H1 (cell line): ENCODE measurements around the gene ACO1. TPM values are rescaled to one million over a fixed set of nuclear protein-coding genes. Genes with fewer than 3 reads are reported as not detected.

Experiments
- CTCF ChIA-PET: fragments of 300-600 bp; sonication (Branson Sonifier 250); formaldehyde crosslinking; loops from one replicate; lab custom pipeline; 2021; ENCODE audit not compliant: partially characterized antibody; lab: Charles Lee
- POLR2A ChIA-PET: fragments of 300-600 bp; sonication (Branson Sonifier 250); formaldehyde crosslinking; loops from one replicate; lab custom pipeline; 2021; ENCODE audit warnings: inconsistent platforms; ENCODE audit not compliant: partially characterized antibody; lab: Charles Lee
- DNase-seq, 2 experiments: peaks; one replicate each; pipeline versions ENCODE4 v3.0.0 to v3.0.0-alpha.2; 2010 to 2022; ENCODE audit warnings: low spot score in 2 of 2, low read depth in 1 of 2, mixed read lengths in 1 of 2
- FAIRE-seq: peaks from 2 replicates; lab custom pipeline; 2011; peaks lifted over from hg19 to GRCh38; lab: Jason Lieb, UNC
- H2AFZ ChIP-seq: 2 replicates; pipeline ENCODE4 v1.8.1; 2012; ENCODE audit warnings: low read length, inconsistent platforms
- H2AK5ac ChIP-seq: 2 replicates; pipeline ENCODE4 v1.6.1; 2013; ENCODE audit warnings: low read depth, low read length
- H2BK120ac ChIP-seq: replicated peaks from 2 replicates; pipeline ENCODE3; 2013; ENCODE audit warnings: low read depth, low read length, inconsistent platforms
- H2BK12ac ChIP-seq: 2 replicates; pipeline ENCODE4 v1.6.1; 2013; ENCODE audit warnings: low read depth, low read length
- H2BK15ac ChIP-seq: 2 replicates; pipeline ENCODE4 v1.6.1; 2013; ENCODE audit warnings: low read length
- H2BK20ac ChIP-seq: 2 replicates; pipeline ENCODE4 v1.6.1; 2013; ENCODE audit warnings: low read length
- H2BK5ac ChIP-seq: 2 replicates; pipeline ENCODE4 v1.6.1; 2013; ENCODE audit warnings: low read depth, low read length
- H3K14ac ChIP-seq: 2 replicates; pipeline ENCODE4 v1.6.1; 2013; ENCODE audit warnings: inconsistent platforms; ENCODE audit not compliant: insufficient read length
- H3K18ac ChIP-seq: 2 replicates; pipeline ENCODE4 v1.6.1; 2013; ENCODE audit warnings: low read length; ENCODE audit errors: extremely low read depth
- H3K23ac ChIP-seq: 2 replicates; pipeline ENCODE4 v1.6.1; 2013; ENCODE audit warnings: inconsistent platforms; ENCODE audit not compliant: insufficient read length
- H3K23me2 ChIP-seq: 2 replicates; pipeline ENCODE4 v1.6.1; 2013; ENCODE audit warnings: low read depth, low read length
- H3K27ac ChIP-seq: 2 replicates; pipeline ENCODE4 v1.6.1; 2011; ENCODE audit warnings: low read depth, low read length, inconsistent platforms
- H3K27me3 ChIP-seq, 4 experiments: replicated peaks in 1 of 4; 1 replicate in 1 of 4; 2 replicates in 3 of 4; pipeline versions ENCODE4 v1.6.1 to v1.8.1; 2011 to 2013; ENCODE audit warnings: low read length in 3 of 4, mild to moderate bottlenecking in 3 of 4, inconsistent platforms in 2 of 4, mixed read lengths in 2 of 4, moderate library complexity in 1 of 4; ENCODE audit not compliant: control insufficient read depth in 3 of 4, insufficient read depth in 3 of 4; ENCODE audit errors: extremely low read depth in 1 of 4
- H3K36me3 ChIP-seq, 4 experiments: 2 replicates each; pipeline versions ENCODE4 v1.6.1 to v1.8.1; 2011 to 2013; ENCODE audit warnings: mild to moderate bottlenecking in 4 of 4, low read length in 3 of 4, moderate library complexity in 2 of 4, control low read depth in 1 of 4, inconsistent platforms in 1 of 4; ENCODE audit not compliant: insufficient read depth in 4 of 4, control insufficient read depth in 2 of 4
- H3K4ac ChIP-seq: replicated peaks from 2 replicates; pipeline ENCODE3; 2013; ENCODE audit warnings: low read length, low read depth, mixed read lengths, inconsistent platforms; ENCODE audit not compliant: insufficient read length
- H3K4me1 ChIP-seq, 4 experiments: replicated peaks in 1 of 4; 1 replicate in 1 of 4; 2 replicates in 3 of 4; pipeline versions ENCODE4 v1.6.1 to v1.8.1; 2011 to 2013; ENCODE audit warnings: low read length in 3 of 4, inconsistent platforms in 2 of 4, mixed read lengths in 1 of 4; ENCODE audit not compliant: insufficient read depth in 4 of 4, control insufficient read depth in 3 of 4
- H3K4me2 ChIP-seq, 2 experiments: 2 replicates each; pipeline versions ENCODE4 v1.6.1 to v1.8.1; 2011 to 2013; ENCODE audit warnings: low read depth in 2 of 2, low read length in 2 of 2, control low read depth in 1 of 2, inconsistent platforms in 1 of 2, mild to moderate bottlenecking in 1 of 2; ENCODE audit not compliant: insufficient read depth in 1 of 2
- H3K4me3 ChIP-seq, 4 experiments: fragments of 200-600, 300-600 bp in 1 of 4; sonication (generic), shearing (Covaris generic), sonication (Bioruptor Twin) in 1 of 4; 2 replicates each; pipeline versions ENCODE4 v1.5.1 to v1.8.1; 2011 to 2016; ENCODE audit warnings: low read length in 4 of 4, low read depth in 3 of 4, control low read depth in 2 of 4, inconsistent platforms in 2 of 4, mild to moderate bottlenecking in 2 of 4, mixed read lengths in 1 of 4, moderate library complexity in 1 of 4; ENCODE audit not compliant: insufficient read depth in 2 of 4; ENCODE audit errors: extremely low read depth in 1 of 4
- H3K56ac ChIP-seq: replicated peaks from 2 replicates; pipeline ENCODE3; 2013; ENCODE audit warnings: low read depth, mild to moderate bottlenecking, mixed read lengths, low read length, inconsistent platforms; ENCODE audit not compliant: insufficient read length
- H3K79me1 ChIP-seq: 2 replicates; pipeline ENCODE4 v1.6.1; 2013; ENCODE audit warnings: low read depth, low read length, control low read depth
- H3K79me2 ChIP-seq, 2 experiments: 2 replicates each; pipeline versions ENCODE4 v1.6.1 to v1.8.1; 2012 to 2013; ENCODE audit warnings: low read length in 2 of 2, mild to moderate bottlenecking in 2 of 2, inconsistent platforms in 1 of 2; ENCODE audit not compliant: insufficient read depth in 2 of 2, control insufficient read depth in 1 of 2
- H3K9ac ChIP-seq, 4 experiments: replicated peaks in 1 of 4; 1 replicate in 1 of 4; 2 replicates in 3 of 4; pipeline versions ENCODE4 v1.6.1 to v1.8.1; 2011 to 2013; ENCODE audit warnings: low read depth in 3 of 4, low read length in 3 of 4, control low read depth in 2 of 4, mild to moderate bottlenecking in 2 of 4, moderate library complexity in 2 of 4, inconsistent platforms in 1 of 4; ENCODE audit errors: extremely low read depth in 1 of 4
- H3K9me3 ChIP-seq, 2 experiments: 2 replicates each; pipeline versions ENCODE4 v1.6.1 to v1.8.1; 2012 to 2013; ENCODE audit warnings: mild to moderate bottlenecking in 2 of 2, moderate library complexity in 2 of 2, control low read depth in 1 of 2, inconsistent platforms in 1 of 2, low read depth in 1 of 2, low read length in 1 of 2, mixed read lengths in 1 of 2; ENCODE audit not compliant: insufficient read depth in 2 of 2
- H4K20me1 ChIP-seq, 2 experiments: replicated peaks in 1 of 2; 2 replicates each; pipeline versions ENCODE3 to v1.8.1; 2011 to 2013; ENCODE audit warnings: inconsistent platforms in 2 of 2, low read length in 2 of 2, mild to moderate bottlenecking in 1 of 2; ENCODE audit not compliant: insufficient read depth in 2 of 2, control insufficient read depth in 1 of 2
- H4K5ac ChIP-seq: 2 replicates; pipeline ENCODE4 v1.6.1; 2013; ENCODE audit warnings: low read length, low read depth, mixed read lengths, inconsistent platforms; ENCODE audit not compliant: insufficient read length
- H4K8ac ChIP-seq: 2 replicates; pipeline ENCODE4 v1.8.0; 2013; ENCODE audit warnings: mild to moderate bottlenecking, moderate library complexity, low read length, inconsistent platforms; ENCODE audit not compliant: insufficient read depth; ENCODE audit errors: extremely low read depth
- H4K91ac ChIP-seq: replicated peaks from 2 replicates; pipeline ENCODE3; 2013; ENCODE audit warnings: low read length, mixed read lengths, inconsistent platforms; ENCODE audit not compliant: insufficient read length
- ATF2 ChIP-seq: IDR thresholded peaks from 2 replicates; pipeline ENCODE4 v1.6.1; 2012; ENCODE audit warnings: low read length, inconsistent platforms
- CHD2 ChIP-seq: IDR thresholded peaks from 2 replicates; pipeline ENCODE4 v1.6.1; 2012; ENCODE audit warnings: low read length, improper control_type of control experiment
- GTF2F1 ChIP-seq: IDR thresholded peaks from 2 replicates; pipeline ENCODE4 v1.6.1; 2012; ENCODE audit warnings: low read depth, low read length, improper control_type of control experiment, borderline replicate concordance
- POLR2AphosphoS5 ChIP-seq: IDR thresholded peaks from 2 replicates; pipeline ENCODE4 v1.6.1; 2011; ENCODE audit warnings: low read depth, low read length
- SP4 ChIP-seq: IDR thresholded peaks from 2 replicates; pipeline ENCODE4 v1.6.1; 2012; ENCODE audit warnings: low read length, inconsistent platforms
- SUZ12 ChIP-seq: fragments of 200-600 bp; sonication (generic); IDR thresholded peaks from 2 replicates; pipeline ENCODE4 v1.6.1; 2012; ENCODE audit warnings: mild to moderate bottlenecking, inconsistent platforms, low read length, moderate library complexity, mixed read lengths
- TBP ChIP-seq: IDR thresholded peaks from 2 replicates; pipeline ENCODE4 v1.6.1; 2011; ENCODE audit warnings: low read depth, low read length, improper control_type of control experiment
- TEAD4 ChIP-seq: IDR thresholded peaks from 2 replicates; pipeline ENCODE4 v1.6.1; 2012; ENCODE audit warnings: low read depth, low read length, inconsistent platforms, mixed read lengths
- whole genome bisulfite sequencing, 2 experiments: shearing (Covaris generic) in 1 of 2; methylation state at CpG; one replicate each; pipeline versions ENCODE4 v1.1.6 to v1.1.7; 2013 to 2015; ENCODE audit warnings: low lambda C conversion rate in 2 of 2, mixed read lengths in 2 of 2, inconsistent platforms in 1 of 2, low coverage in 1 of 2, missing lambda C conversion rate in 1 of 2; ENCODE audit not compliant: insufficient replicate concordance in 2 of 2, insufficient coverage in 1 of 2, insufficient read length in 1 of 2; ENCODE audit errors: extremely low coverage in 1 of 2, missing lambda C conversion rate in 1 of 2; 5-methylcytosine and 5-hydroxymethylcytosine counted together
- polyA plus RNA-seq, 7 experiments: library from polyadenylated mRNA; depleted of rRNA in 3 of 7; stranded (reverse) in 5 of 7; unstranded in 2 of 7; fragments of >200 nt in 5 of 7; fragments of 200-250 nt in 2 of 7; gene quantifications; 1 replicate in 5 of 7; 2 replicates in 1 of 7; 4 replicates in 1 of 7; pipeline versions ENCODE4 v1.2.1 to v1.2.3, GENCODE V29; 2011 to 2013; ENCODE audit warnings: missing spikeins in 2 of 7, mixed read lengths in 2 of 7
- total RNA-seq: library from RNA; stranded (reverse); fragmentation: NEBNext Ultra II Directional; extraction: Animal tissue kit (Norgen Biotek cat#: 25700); gene quantifications from 2 replicates; pipeline ENCODE4 v1.2.1, GENCODE V29; 2021

ACO1 gene
- total and polyA plus RNA-seq, 2 of the 8 experiments (the other 6 are each of a cell fraction or from before 2014, with no cell fraction given): 39.3 to 49.8 TPM

DNA sequence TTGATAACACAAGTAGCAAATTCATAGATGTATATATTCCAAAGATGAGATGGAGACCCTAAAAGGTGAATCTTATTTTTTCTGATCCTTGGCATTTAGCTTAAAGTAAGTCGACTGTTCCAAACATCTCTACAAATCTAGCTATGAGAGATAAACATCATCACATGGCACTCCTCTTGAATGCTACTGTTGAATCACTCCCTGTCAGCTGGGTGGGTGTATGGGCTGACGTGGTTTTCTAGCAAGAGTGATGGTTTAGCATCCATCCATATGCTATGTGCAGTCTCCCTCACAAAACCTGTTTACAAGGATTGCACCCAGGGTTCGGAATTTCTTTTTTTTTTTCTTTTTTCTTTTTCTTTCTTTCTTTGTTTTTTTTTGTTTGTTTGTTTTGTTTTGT lies 13.8 kb downstream of the ACO1 start:
- Histone ChIP-seq H3K4ac (no peak overlapping the region), H2BK120ac (no peak overlapping the region), H3K9me3 (no peaks in the 10 kb centered on the region), H4K91ac (no peak overlapping the region), H3K23me2 (no peaks in the 10 kb centered on the region), H4K20me1 (peaks cover 0 to 3% of the 10 kb centered on the region in 2 experiments), H2BK20ac (no peak overlapping the region), H2BK12ac (no peak overlapping the region), H2BK5ac (no peak overlapping the region), H3K18ac (no peak overlapping the region), H3K27me3 (no peaks in the 10 kb centered on the region), H4K8ac (no peak overlapping the region), H3K14ac (no peak overlapping the region), H3K4me2 (no peak overlapping the region), H3K79me2 (peaks cover 0 to 17% of the 10 kb centered on the region in 2 experiments; a peak in 2 of 4 replicates), H2AFZ (no peak overlapping the region), H4K5ac (no peak overlapping the region), H3K79me1 (peaks cover 3% of the 10 kb centered on the region; the same call in 1 of the 2 replicates), H3K56ac (no peak overlapping the region), H3K9ac (no peak overlapping the region), H3K23ac (no peak overlapping the region), H3K27ac (no peak overlapping the region), H3K36me3 (no peaks in the 10 kb centered on the region), H2BK15ac (no peak overlapping the region), H2AK5ac (no peak overlapping the region), H3K4me1 (peaks cover 0 to 10% (median 5%) of the 10 kb centered on the region in 4 experiments; a peak in 4 of 7 replicates), H3K4me3 (no peak overlapping the region)
- WGBS, 2 experiments: 88% methylated on average over 3 of the region's 3 CpGs; no CpG with 5 or more reads in 1 of the 2 experiments
- no peak for TF ChIP-seq POLR2AphosphoS5
- no peak for TF ChIP-seq ATF2
- no peak for TF ChIP-seq TBP
- no peak for TF ChIP-seq GTF2F1
- no peak for TF ChIP-seq TEAD4
- no peak for TF ChIP-seq SUZ12
- no peak for TF ChIP-seq CHD2
- TF ChIP-seq SP4: no peak
- FAIRE-seq: no peak
- CTCF ChIA-PET: interaction anchor here (0.6 to 9.0 kb wide), 8 partner anchors 16 to 182 kb away, joined by 3 to 76 read pairs (median 4); partner anchors contain the start of gene RIGI
- POLR2A ChIA-PET: interaction anchor here (1.4 to 1.5 kb wide), 2 partner anchors 12 to 13 kb away, joined by 3 read pairs; no protein-coding TSS in a partner anchor
- no peak for DNase-seq
